Retina (tissue), 1 donor: Measurements from ENCODE around the gene RGMB.
A peak's percentile ranks its signal among the peaks of the same experiment; 100 is the strongest.
"Not testable (repeated sequence)": the region's sequence is repeated elsewhere in the genome, so short reads cannot be mapped to it uniquely, and the experiment has no call there.

Experiments
- DNase-seq: peaks from one replicate; pipeline ENCODE4 v3.0.0-alpha.2; 2016

Gene RGMB, protein sequence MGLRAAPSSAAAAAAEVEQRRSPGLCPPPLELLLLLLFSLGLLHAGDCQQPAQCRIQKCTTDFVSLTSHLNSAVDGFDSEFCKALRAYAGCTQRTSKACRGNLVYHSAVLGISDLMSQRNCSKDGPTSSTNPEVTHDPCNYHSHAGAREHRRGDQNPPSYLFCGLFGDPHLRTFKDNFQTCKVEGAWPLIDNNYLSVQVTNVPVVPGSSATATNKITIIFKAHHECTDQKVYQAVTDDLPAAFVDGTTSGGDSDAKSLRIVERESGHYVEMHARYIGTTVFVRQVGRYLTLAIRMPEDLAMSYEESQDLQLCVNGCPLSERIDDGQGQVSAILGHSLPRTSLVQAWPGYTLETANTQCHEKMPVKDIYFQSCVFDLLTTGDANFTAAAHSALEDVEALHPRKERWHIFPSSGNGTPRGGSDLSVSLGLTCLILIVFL

DNA sequence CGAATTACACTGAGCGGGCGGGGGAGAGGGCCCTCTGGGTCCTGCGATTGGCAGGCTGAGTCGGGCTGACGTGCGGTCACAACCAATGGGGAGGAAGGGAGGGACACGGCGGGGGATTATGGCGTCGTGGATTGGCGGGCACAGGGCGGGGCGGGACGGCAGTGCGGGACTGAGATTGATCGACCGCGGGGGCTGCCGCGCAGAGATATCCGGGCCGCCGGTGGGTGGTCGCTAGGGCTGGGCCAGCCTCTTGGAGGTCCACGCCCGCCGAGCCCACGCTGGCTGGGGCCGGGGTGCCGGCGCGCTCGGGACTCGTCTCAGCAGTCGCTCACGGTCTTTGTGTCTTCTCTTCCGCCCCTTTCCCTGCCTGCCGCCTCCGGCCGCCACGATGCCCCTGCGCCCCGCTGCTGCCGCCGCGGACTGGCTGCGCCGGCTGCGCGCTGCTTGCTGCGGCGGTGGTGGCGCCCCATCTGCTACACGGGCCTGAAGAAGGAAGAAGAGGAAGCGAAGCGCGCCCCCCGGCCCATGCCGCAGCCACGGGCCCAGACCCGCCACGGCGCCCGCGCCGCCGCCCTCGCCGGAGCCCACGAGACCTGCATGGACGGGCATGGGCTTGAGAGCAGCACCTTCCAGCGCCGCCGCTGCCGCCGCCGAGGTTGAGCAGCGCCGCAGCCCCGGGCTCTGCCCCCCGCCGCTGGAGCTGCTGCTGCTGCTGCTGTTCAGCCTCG, at the start of gene RGMB:
RGMB (plus strand) TSS at position 200 of the 728 bp plus-strand sequence; CDS start at position 608, 408 bp downstream.
- DNase-seq: peak; percentile 96

DNA sequence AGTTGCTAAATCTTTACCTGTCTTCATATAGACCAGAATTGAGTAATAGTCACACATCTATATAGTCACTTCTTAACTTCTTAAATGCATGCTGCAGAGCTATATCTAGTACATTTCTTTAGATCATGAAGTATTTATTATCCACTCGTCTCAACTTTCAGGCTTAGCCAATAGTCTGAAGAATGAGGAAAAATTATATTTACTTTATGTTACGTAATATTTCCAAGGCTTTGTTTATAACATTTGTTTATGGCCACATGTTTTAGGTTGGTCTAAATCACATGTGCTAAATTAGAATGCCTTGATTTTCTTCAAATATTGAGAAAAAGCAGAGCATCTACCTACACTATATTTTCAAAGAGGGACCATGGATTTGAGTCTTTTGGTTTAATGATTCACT, 47.2 kb upstream of the RGMB start:
- DNase-seq: no peak

DNA sequence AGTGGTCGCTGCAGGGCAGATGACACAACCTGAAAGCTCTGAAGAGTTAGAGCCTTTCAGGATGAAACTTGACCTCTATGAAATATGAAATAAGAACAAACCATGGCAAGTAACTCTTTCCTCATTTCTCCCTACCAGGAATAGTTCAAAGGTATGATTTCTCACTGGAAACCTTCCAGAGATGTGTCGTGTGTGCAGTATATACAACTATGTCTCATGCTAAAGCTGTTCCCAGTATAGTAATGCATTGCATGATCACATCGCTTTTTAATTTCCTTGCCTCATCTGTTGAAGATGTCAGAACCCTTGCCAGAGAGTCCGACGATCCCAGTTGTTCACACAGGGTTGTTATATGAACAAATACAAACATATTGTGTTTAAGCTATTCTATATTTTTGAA, 45.8 kb upstream of the RGMB start:
- DNase-seq: no peak

DNA sequence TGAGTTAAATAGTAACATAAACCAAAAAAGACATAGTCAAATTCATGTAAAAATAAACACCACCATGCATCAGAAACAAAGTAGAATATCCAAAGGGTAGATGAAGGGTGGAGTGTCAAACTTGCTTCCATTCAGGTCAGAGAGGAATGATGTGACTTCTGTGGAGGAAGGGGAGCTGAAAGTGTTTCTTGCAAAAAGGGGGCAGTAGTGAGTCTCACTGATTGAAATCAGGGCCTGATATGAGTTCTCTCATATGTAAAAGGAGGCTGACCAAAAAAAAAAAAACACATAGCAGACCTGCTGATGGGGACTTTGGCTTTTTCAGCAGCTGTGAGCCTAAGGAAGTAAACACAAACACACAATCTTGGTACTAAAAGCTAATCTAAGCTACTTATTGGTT, 38.8 kb upstream of the RGMB start:
- DNase-seq: no peak

DNA sequence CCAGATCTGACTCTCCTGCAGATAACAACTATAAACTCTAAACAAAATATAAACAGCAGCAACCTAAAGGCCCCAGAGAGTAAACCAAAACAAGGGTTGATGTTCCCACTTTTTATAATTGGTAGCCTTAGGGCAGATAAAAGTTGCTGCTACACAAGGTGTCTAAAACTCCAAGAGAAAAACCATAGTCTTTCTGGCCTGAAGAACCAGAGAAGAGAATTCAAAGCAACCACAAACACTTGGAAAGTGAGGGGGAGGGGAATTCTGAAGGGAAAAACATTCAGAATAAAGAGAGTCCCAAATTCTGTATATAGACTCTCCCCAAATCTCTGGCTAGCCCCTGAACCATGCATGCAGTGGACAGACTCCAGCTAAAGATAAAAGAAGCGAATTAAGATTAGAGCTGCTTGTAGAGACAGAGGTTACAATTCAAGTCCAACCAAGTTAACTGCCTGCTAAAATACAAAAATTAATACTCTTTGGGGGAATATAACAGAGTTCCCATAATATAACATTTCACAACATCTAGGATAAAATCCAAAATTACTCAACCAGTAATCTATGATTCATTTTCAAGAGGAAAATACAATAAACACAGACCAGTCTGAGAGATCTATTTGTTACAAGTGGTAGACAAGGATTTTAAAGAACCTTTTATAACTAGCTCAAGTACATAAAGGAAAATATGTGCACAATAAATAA, 37.5 kb upstream of the RGMB start:
- no peak for DNase-seq

DNA sequence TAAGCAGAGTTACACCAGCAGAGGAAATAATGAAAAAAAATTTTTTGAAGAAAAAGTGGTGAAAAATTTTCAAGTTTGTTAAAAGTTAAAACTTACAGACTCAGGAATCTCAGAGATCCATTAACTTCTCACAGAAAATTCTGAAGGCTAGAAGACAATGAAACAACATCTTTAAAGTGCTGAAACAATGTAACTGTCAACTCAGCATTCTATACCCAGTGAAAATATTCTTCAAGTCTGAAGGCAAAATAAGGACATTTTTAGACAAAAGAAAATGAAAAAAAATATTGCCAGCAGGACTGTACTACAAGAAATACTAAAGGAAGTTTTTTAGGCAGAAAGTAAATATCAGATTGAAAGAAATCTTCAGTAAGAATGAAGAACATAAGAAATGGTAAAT, 36.7 kb upstream of the RGMB start:
- no peak for DNase-seq

DNA sequence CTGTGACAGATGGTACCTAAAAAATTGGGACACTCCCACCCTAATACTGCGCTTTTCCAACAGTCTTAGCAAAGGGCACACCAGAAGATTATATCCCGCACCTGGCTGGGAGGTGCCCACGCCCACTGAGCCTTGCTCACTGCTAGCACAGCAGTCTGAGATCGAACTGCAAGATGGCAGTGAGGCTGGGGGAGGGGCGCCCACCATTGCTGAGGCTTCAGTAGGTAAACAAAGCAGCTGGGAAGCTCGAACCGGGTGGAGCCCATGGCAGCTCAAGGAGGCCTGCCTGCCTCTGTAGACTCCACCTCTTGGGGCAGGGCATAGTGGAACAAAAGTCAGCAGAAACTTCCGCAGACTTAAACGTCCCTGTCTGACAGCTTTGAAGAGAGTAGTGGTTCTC, 36.0 kb upstream of the RGMB start:
- DNase-seq: not testable (repeated sequence)

DNA sequence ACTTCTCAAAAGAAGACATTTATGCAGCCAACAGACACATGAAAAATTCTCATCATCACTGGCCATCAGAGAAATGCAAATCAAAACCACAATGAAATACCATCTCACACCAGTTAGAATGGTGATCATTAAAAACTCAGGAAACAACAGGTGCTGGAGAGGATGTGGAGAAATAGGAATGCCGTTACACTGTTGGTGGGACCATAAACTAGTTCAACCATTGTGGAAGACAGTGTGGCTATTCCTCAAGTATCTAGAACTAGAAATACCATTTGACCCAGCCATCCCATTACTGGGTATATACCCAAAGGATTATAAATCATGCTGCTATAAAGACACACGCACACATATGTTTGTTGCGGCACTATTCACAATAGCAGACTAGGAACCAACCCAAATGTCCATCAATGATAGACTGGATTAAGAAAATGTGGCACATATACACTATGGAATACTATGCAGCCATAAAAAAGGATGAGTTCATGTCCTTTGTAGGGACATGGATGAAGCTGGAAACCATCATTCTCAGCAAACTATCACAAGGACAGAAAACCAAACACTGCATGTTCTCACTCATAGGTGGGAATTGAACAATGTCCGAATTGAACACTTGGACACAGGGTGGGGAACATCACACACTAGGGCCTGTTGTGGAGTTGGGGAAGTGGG, 34.8 kb upstream of the RGMB start:
- not testable (repeated sequence) for DNase-seq

DNA sequence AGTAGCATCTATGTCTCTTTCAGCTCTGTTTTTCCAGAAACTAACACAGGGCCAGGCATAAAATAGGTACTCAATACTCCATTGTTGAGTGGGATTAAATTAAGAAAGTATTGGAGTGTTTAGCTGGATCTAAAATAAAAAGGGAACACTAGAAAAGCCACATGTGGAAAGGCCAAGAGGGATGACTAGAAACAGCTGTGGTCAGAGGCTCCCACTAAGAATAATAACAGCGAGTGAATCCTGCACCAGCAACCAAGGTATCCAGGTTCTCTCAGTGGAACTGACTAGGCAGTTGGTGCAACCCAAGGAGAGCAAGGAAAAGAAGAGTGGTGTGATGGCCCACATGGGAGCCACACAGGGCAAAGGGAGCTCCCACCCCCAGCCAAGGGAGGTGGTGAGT, 31.5 kb upstream of the RGMB start:
- DNase-seq: no peak

DNA sequence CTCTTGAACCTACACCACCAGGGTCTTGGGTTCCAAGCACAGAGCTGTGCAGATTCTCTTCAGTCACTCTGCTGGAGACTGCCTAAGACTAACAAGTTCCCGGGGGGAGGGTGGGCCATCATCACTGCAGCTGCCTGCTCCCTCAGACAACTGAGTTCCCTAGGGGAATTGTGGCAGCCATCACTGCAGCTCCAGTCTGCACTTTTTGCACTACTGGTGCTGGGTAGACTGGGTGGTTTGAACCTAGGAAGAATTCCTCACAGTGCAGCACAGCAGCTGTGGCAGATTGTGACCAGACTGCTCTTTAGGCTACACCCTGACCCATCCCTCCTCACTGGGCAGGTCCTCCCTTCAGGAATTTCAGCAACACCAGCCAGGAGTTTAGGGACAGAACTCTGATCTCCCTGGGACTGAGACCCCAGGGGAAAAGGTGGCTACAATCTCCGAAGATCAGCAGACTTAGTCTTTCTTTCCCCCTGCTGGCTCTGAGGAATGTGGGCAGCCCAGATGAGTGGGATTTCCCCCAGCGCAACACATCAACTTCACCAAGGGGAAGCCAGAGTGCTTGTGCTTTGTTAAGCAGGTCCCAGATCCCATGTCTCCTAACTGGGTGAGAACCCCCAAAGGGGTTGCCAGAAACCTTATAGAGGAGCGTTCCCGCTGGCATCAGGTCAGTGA, 30.9 kb upstream of the RGMB start:
- no peak for DNase-seq

DNA sequence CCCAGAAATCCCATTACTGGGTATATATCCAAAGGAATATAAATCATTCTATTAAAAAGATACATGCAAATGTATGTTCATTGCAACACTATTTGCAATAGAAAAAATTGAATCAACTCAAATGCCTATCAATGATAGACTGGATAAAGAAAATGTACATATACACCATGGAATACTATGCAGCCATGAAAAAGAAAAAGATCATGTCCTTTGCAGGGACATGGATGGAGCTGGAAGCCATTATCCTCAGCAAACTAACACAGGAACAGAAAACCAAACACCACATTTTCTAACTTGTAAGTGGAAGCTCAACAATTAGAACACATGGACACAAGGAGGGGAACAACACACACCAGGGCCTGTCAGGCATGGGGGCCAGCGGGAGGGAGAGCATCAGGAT, 25.2 kb upstream of the RGMB start:
- not testable (repeated sequence) for DNase-seq

DNA sequence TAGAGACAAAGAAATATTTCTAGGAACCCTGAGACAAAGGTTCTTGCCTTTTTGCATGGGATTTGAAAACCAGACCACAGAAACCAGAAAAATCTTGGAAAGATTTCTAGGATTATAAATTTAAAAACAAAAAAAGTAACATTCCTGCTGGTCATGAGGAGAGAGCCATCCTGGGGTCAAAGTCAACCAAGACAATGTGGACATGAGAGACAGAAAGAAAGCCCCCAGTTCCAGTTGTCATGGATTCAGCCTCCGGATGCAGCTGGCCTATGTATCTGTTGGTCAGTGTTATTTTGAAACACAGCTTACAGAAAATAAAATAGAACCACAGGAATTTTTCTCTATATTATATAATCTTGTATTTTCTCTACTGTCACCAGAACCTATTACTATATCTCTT, 24.4 kb upstream of the RGMB start:
- DNase-seq: no peak

DNA sequence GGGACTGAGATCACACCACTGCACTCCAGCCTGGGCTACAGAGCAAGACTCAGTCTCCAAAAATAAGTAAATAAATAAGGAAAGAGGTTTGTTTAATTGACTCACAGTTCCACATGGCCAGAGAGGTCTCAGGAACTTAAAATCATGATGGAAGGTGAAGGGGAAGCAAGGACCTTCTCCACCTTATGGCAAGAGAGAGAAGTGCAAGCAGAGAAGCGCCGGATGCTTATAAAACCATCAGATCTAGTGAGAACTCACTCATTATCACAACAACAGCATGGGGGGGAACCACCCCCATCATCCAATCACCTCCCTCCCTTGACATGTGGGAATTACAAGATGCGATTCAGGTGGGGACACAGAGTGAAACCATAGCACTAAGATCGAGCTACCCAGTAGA, 22.8 kb upstream of the RGMB start:
- DNase-seq: no peak

DNA sequence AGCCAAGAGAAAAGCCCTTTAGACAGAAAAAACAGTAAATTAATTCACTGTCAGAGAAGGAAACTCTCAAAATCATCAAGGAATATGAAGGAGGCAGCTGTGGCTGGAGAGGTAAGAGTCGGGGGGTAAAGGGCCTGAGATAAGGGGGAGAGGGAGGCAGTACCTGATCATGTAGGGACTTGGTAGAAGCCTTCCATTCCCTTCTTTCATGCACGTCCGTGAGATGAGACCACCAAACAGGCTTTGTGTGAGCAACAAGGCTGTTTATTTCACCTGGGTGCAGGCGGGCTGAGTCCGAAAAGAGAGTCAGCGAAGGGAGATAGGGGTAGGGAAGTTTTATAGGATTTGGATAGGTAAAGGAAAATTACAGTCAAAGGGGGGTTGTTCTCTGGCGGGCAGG, 21.1 kb upstream of the RGMB start:
- DNase-seq: not testable (repeated sequence)

DNA sequence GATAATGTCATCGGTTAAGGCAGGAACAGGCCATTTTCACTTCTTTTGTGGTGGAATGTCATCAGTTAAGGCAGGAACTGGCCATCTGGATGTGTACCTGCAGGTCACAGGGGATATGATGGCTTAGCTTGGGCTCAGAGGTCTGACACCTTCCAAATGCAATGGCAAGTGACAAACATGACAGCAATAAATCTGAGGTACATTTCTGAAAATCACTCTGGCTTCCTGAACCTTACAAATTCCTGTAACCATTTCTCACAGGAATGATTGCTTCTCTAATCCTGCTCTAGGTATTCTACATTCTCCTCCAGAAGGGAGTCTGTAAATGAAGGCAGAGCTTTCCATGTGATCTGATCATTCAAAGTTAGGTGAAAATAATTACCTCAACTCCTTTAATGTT, 20.7 kb upstream of the RGMB start:
- DNase-seq: not testable (repeated sequence)

DNA sequence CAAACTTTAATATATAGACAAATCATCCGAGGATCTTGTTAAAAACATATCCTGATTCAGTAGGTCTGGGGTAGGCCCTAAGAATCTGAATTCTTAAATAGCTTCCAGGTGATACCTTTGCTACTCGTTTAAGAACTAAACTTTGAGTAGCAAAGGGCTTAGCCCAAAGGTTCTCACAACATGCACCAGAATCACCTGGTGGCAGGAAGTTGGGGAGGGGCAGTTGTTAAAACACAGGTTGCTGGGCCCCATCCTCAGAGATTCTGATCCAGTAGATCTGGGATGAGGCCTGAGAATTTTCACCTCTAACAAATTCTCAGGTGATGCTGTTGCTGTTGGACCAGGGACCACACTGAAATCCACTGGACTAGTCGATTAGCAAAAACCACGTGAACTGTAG, 20.0 kb upstream of the RGMB start:
- no peak for DNase-seq

DNA sequence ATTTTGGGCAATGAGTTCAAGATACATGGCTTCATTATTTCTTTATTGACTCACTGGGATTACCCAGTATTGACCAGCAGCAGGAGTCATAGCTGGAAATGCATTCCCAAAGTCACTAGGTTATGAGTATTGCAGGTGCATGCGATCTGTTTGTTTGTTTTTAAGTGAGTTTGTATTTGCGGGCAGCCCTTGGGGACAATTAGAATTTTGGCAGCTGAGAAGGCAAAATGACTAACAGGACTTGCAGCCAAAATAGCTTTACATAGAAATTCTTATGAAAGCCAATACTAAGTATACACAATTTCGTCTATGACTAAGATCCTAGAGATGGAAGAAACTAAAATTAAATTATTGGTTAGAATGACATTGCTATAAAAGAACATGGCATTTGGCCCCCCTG, 18.1 kb upstream of the RGMB start:
- DNase-seq: no peak

DNA sequence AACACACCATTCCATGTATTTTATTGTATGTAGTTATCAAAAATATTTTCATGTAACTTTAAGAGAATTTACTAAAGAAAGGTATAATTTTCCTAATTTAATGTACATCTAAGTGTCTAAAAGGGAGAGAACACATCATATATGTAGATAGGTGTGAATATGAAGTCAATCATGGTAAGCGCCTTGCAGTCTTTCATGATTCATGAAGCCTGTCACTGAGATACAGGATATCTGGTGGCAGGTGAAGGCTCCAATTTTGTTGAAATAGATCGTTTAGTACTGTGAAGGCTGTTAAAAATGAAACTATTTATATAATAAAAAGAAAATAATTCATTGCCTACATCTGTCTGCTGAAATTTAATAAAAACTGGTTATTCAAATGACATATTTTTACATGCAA, 15.5 kb upstream of the RGMB start:
- no peak for DNase-seq

DNA sequence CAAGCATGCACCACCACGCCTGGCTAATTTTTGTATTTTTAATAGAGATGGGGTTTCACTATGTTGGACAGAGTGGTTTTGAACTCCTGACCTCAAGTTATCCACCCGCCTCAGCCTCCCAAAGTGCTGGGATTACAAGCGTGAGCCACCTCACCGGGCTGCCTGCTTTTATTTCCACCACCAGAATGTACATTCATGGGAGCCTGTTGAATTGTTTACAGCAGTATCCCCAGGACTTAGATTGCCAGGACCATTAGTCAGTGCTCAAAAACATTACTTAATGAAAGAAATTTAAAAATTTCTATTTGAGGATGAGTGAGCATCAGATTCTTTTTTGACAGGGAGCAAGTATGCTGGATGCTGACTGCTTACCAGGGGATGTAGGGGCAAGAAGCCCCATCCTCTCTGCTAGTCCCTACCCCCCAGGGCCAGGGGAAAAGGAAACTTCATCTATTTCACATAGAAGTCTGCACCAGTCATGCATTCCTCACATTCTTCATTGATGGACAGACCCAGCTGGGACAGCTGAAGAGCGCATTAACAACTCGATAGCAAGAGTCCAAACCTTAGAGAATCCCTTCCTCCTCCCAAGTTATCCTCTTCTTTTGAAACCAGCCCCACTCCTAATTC, 10.3 kb upstream of the RGMB start:
- DNase-seq: no peak

DNA sequence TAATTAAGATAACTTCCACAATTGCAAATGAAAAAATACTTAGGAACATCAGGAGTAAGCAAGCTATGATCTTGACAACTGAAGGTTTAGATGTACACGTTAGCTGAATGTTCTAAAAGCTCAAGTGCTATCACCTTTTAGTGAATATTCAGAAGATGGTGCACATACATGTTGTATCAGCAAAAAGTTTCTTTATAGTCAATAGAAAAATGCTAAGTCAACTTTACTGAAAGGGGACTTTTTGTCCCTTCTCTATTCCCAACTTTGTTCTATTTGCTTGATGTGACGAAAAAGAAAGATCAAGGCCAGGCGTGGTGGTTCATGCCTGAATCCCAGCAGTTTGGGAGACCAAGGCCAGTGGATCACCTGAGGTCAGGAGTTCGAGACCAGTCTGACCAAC, 7.6 kb upstream of the RGMB start:
- DNase-seq: no peak

DNA sequence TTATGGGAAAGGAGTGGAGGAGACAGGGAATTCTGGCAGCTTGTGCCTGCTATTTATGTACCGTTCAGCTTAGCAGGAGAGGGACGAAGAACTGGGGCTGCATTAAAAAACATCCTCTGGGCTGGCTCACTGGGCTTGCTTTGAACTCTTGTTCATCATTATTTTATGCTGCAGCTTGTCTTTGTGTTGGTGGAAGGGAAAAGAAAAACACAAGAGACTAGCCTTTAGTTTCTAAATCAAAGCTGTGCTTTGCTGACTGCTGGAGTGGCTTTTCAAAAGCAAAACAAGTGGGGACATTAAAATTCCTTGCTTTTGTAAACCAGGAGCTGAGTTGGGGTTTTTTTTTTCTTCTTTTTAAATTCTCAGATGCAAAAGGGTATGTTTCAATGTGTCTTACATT, 5.9 kb upstream of the RGMB start:
- no peak for DNase-seq
